ENCODE data around the gene HOXD1. TPM values are rescaled to one million over a fixed set of nuclear protein-coding genes. Genes with fewer than 3 reads are reported as not detected.

HOXD1 gene
- total RNA-seq, 1 donor from 2014 or later: 9.8 TPM

- H3K4me1 ChIP-seq: no peaks in the 10 kb centered on the region
- H3K4me3 ChIP-seq: no peak overlapping the region
- DNase-seq (ENCODE audit: low spot score in 2 of 2): peak in 1 of 2 donors; percentile 51
- no peaks in the 10 kb centered on the region for H3K9me3 ChIP-seq
- intact Hi-C loops (cut with DNase I): no loop called here
- no peaks in the 10 kb centered on the region for H3K27me3 ChIP-seq
- peaks cover 5 to 9% of the 10 kb centered on the region in 2 donors for H3K36me3 ChIP-seq
- no peak for TF ChIP-seq CTCF (IDR thresholded peaks at IDR 0.05)
- H3K27ac ChIP-seq: no peak overlapping the region
Observed at GRCh38 chr2:176147800-176148496, 40.5 kb upstream of the HOXD1 start.

DNA sequence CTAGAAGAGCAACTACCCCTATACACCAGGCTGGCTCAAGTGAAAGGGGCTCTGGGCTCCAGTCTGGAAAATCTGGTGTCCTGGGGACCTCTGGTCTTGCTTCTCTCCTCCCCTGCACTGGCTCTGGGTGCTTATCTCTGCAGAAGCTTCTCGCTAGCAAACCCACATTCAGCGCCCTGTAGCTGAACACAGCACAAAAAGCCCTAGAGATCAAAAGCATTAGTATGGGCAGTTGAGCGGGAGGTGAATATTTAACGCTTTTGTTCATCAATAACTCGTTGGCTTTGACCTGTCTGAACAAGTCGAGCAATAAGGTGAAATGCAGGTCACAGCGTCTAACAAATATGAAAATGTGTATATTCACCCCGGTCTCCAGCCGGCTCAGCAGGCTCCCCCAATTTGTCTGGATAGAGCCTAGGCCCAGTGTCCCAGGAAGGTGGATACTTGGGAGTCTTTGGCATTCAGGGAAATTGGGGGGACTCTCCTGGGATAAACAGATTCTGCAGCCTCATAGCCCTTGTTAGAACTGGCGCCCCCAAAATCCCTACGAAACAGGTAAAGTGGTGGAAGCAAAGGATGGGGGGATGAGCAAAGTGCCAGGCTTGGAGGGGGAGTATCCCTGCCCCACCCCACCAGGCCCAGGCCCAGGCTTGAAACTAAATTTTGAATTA, 39.6 kb upstream of the HOXD1 start:
- Histone ChIP-seq H3K27ac (no peak overlapping the region), H3K36me3 (peaks cover 6 to 18% of the 10 kb centered on the region in 2 donors), H3K4me1 (no peaks in the 10 kb centered on the region), H3K27me3 (no peaks in the 10 kb centered on the region), H3K4me3 (no peak overlapping the region), H3K9me3 (no peaks in the 10 kb centered on the region)
- intact Hi-C loops (cut with DNase I): no loop called here
- no peak for TF ChIP-seq CTCF (IDR thresholded peaks at IDR 0.05)
- no peak for DNase-seq (ENCODE audit: low spot score in 2 of 2)

DNA sequence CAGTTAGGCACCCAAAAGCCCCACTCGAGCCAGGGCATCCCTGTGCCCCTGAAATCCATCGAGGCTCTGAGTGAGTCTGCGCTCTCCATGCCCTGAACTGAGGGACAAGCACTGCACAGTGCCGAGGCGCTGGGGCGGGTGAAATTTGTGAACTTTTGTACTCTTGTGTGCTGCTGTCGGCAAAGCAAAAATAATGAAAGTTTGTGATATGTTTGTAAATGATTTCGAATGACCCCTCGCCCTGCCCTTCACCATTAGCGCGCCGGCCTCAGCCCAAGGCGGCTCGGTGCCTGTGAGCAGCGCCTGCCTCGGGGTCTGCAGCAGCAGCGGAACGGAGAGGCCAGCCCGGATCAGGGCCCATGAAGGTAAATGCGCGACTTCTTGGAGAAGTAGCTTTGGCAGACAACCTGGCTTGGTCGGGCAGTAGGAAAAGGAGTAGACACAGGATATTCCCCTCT, 39.0 kb upstream of the HOXD1 start:
- Histone ChIP-seq H3K27me3 (no peaks in the 10 kb centered on the region), H3K4me1 (no peaks in the 10 kb centered on the region), H3K27ac (no peak overlapping the region), H3K36me3 (peaks cover 6 to 18% of the 10 kb centered on the region in 2 donors), H3K4me3 (no peak overlapping the region), H3K9me3 (no peaks in the 10 kb centered on the region)
- intact Hi-C loops (cut with DNase I): no loop called here
- TF ChIP-seq CTCF (IDR thresholded peaks at IDR 0.05): no peak
- DNase-seq (ENCODE audit: low spot score in 2 of 2): no peak

- Histone ChIP-seq H3K4me3 (no peak overlapping the region), H3K36me3 (peaks cover 6 to 14% of the 10 kb centered on the region in 2 donors), H3K27ac (no peak overlapping the region), H3K27me3 (no peaks in the 10 kb centered on the region), H3K4me1 (no peaks in the 10 kb centered on the region), H3K9me3 (no peaks in the 10 kb centered on the region)
- no peak for DNase-seq (ENCODE audit: low spot score in 2 of 2)
- no peak for TF ChIP-seq CTCF (IDR thresholded peaks at IDR 0.05)
- intact Hi-C loops (cut with DNase I): no loop called here
Observed at GRCh38 chr2:176149939-176150583, 38.4 kb upstream of the HOXD1 start.

DNA sequence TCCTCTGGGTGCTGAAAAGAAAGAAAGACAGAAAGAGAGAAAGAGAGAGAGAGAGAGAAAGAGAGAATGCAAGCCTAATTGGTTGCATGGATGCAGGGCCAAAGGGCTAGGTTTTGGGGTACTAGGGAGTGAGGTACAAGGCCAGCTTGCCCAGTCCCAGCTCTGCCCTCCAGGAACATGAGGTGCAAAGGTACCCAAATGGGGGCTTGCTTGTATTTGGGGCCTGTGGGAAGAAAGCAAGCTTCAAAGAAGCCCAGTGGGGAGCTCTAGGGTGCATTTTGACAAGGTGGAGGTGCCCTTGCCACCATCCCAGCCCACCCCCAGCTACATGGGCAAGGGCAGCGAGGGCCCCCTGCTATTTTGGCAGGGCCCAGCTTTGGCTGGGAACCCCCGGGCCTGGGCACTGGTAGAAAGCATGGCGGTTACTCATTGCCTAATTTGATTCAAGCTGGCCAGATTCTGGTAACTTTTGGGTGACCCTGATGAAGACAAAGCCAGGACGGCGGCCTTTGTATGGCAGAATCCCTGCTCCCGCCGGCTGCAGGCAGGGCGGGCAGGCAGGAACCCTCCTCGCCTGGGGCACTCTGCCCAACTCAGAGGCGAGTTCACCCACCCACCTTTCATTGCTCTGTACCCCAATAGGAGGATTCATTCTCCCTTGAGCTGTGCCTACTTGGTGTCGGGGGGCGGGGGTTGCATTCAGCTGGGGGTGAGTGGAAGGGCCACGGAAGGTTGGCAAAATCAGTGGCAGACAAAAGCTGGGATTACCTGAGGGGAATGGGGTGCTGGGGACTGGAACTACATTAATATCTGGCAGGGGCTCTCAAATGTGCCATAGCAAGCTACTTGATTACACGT, 37.7 kb upstream of the HOXD1 start:
- intact Hi-C loops (cut with DNase I): no loop called here
- no peak for TF ChIP-seq CTCF (IDR thresholded peaks at IDR 0.05)
- H3K27ac ChIP-seq: no peak overlapping the region
- DNase-seq (ENCODE audit: low spot score in 2 of 2): no peak
- H3K4me3 ChIP-seq: no peak overlapping the region
- no peaks in the 10 kb centered on the region for H3K9me3 ChIP-seq
- H3K36me3 ChIP-seq: peaks cover 6 to 14% of the 10 kb centered on the region in 2 donors
- no peaks in the 10 kb centered on the region for H3K4me1 ChIP-seq
- no peaks in the 10 kb centered on the region for H3K27me3 ChIP-seq
